Lung (tissue), 12 donors: ENCODE data around the gene SUSD2. TPM values are rescaled to one million over a fixed set of nuclear protein-coding genes. Genes with fewer than 3 reads are reported as not detected.
A peak's percentile ranks its signal among the peaks of the same experiment; 100 is the strongest.

Source experiments
- ATAC-seq: fragments of 200-7000 bp; cut with Tn5 transposase; one replicate; pipeline ENCODE4 v1.9.1; 2020; ENCODE audit warnings: moderate number of reproducible peaks; ENCODE audit not compliant: insufficient read depth, low FRiP score
- DNase-seq, 3 donors: peaks; one replicate each; pipeline ENCODE4 v3.0.0-alpha.2; 2013 to 2017
- H3K27ac ChIP-seq, 2 donors: one replicate each; pipeline ENCODE4 v1.5.1; 2013; ENCODE audit warnings: mild to moderate bottlenecking in 2 of 2, moderate library complexity in 2 of 2, control low read depth in 1 of 2, inconsistent platforms in 1 of 2, low read depth in 1 of 2, low read length in 1 of 2
- H3K27me3 ChIP-seq, 3 donors: one replicate each; pipeline ENCODE4 v1.5.1; 2013; ENCODE audit warnings: low read length in 2 of 3; ENCODE audit not compliant: control insufficient read depth in 3 of 3, insufficient read depth in 3 of 3
- H3K36me3 ChIP-seq, 4 donors: one replicate each; pipeline ENCODE4 v1.5.1; 2013; ENCODE audit warnings: low read length in 4 of 4, mild to moderate bottlenecking in 1 of 4, moderate library complexity in 1 of 4; ENCODE audit not compliant: control insufficient read depth in 4 of 4, insufficient read depth in 4 of 4
- H3K4me1 ChIP-seq, 5 donors: one replicate each; pipeline ENCODE4 v1.5.1; 2013; ENCODE audit warnings: low read length in 5 of 5, mild to moderate bottlenecking in 2 of 5, moderate library complexity in 1 of 5; ENCODE audit not compliant: control insufficient read depth in 5 of 5, insufficient read depth in 5 of 5
- H3K4me3 ChIP-seq: one replicate; pipeline ENCODE4 v1.5.1; 2013; ENCODE audit warnings: mild to moderate bottlenecking, control low read depth, moderate library complexity
- H3K9ac ChIP-seq, 2 donors: one replicate each; pipeline ENCODE4 v1.5.1; 2013; ENCODE audit warnings: low read length in 2 of 2, control low read depth in 1 of 2; ENCODE audit not compliant: insufficient read depth in 1 of 2
- H3K9me3 ChIP-seq, 4 donors: one replicate each; pipeline ENCODE4 v1.5.1; 2013; ENCODE audit warnings: low read length in 3 of 4, mild to moderate bottlenecking in 1 of 4, moderate library complexity in 1 of 4; ENCODE audit not compliant: control insufficient read depth in 4 of 4, insufficient read depth in 3 of 4
- WGBS, 2 donors: extraction: QIAGEN DNeasy Blood & Tissue Kit; methylation state at CpG; one replicate each; pipeline ENCODE4 v1.1.7; 2013; 5-methylcytosine and 5-hydroxymethylcytosine counted together
- polyA plus RNA-seq, 2 donors: library from polyadenylated mRNA; stranded (reverse); fragments of 200-250 nt; gene quantifications; one replicate each; pipeline ENCODE4 v1.2.1, GENCODE V29; 2013
- total RNA-seq, 2 donors: library from RNA; depleted of rRNA in 1 of 2; stranded (reverse); fragments of >200 nt in 1 of 2; gene quantifications; one replicate each; pipeline ENCODE4 v1.2.1, GENCODE V29; 2014 to 2021
- TF ChIP-seq, protein P1 (sequence below): IDR thresholded peaks from 2 replicates; pipeline ENCODE4 v1.5.1; 2012; ENCODE audit warnings: mild to moderate bottlenecking; ENCODE audit errors: control extremely low read depth, extremely low read depth
- donor health status: control.
- donor health status: control.
- donor health status: Bipolar disorder and iron deficiency.
- donor health status: healthy.
- donor health status: DM: yes; HTN: yes; CAD: no.

SUSD2 gene
- total and polyA plus RNA-seq, 4 donors = 15.9 to 192 (median 49.7) TPM

DNA sequence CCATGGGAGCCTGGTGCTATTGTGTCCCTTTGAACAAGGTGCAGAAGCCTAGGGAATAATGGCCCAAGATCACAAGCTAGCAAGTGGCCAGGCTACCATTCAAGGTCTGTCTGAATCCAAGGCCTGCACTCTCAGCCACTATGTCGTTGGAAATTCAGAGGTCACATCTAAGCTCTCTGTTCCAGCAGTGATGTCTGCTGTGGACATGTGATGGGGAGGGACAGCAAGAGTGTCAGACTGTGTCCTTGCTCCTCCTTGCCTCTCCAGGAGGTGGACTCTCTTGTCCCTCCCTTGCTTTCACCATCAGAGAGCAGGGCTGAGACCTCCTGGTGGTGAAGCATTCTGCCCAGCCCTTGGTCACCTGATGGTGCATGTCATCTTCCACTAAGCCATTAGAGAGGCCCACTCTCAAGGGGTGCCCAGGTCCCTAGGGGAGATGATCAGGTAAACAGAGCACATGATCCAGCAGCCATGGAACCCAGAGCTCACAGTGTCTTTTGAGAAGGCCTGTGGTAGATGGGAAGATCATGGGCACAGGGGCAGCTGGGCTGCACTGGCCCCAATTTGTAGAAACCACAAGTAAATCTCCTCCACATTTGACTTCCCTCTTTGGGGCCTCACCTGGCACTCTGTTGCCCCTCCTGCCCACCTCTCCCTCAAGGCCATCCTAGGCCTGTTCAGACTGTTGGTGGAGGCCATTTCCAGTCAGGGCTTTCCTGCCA lies 37.1 kb upstream of the SUSD2 start:
- Histone ChIP-seq H3K9ac (no peak overlapping the region), H3K9me3 (no peaks in the 10 kb centered on the region), H3K27me3 (no peaks in the 10 kb centered on the region), H3K4me3 (no peak overlapping the region), H3K27ac (peak overlapping the region; percentile 3 to 71), H3K4me1 (peaks cover 0 to 59% (median 48%) of the 10 kb centered on the region in 5 donors), H3K36me3 (peaks cover 0 to 14% (median 0%) of the 10 kb centered on the region in 4 donors)
- DNase-seq (no peak), ATAC-seq (no peak)
- WGBS, 2 donors = 69 to 95% methylated on average over 1 of the region's 1 CpG
- TF ChIP-seq, protein P1, sequence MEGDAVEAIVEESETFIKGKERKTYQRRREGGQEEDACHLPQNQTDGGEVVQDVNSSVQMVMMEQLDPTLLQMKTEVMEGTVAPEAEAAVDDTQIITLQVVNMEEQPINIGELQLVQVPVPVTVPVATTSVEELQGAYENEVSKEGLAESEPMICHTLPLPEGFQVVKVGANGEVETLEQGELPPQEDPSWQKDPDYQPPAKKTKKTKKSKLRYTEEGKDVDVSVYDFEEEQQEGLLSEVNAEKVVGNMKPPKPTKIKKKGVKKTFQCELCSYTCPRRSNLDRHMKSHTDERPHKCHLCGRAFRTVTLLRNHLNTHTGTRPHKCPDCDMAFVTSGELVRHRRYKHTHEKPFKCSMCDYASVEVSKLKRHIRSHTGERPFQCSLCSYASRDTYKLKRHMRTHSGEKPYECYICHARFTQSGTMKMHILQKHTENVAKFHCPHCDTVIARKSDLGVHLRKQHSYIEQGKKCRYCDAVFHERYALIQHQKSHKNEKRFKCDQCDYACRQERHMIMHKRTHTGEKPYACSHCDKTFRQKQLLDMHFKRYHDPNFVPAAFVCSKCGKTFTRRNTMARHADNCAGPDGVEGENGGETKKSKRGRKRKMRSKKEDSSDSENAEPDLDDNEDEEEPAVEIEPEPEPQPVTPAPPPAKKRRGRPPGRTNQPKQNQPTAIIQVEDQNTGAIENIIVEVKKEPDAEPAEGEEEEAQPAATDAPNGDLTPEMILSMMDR = no peak

- TF ChIP-seq, protein P1 = no peak
- DNase-seq (no peak), ATAC-seq (no peak)
- no peak overlapping the region for H3K4me3 ChIP-seq
- peaks cover 0 to 59% (median 50%) of the 10 kb centered on the region in 5 donors for H3K4me1 ChIP-seq
- H3K9me3 ChIP-seq = no peaks in the 10 kb centered on the region
- no peaks in the 10 kb centered on the region for H3K27me3 ChIP-seq
- no peak overlapping the region for H3K9ac ChIP-seq
- H3K27ac ChIP-seq = peak overlapping the region; percentile 3 to 62
- H3K36me3 ChIP-seq = peaks cover 0 to 11% (median 0%) of the 10 kb centered on the region in 4 donors
- WGBS, 2 donors = 50 to 64% methylated on average over 2 of the region's 2 CpGs
Observed at GRCh38 chr22:24144778-24145085, 36.6 kb upstream of the SUSD2 start.

DNA sequence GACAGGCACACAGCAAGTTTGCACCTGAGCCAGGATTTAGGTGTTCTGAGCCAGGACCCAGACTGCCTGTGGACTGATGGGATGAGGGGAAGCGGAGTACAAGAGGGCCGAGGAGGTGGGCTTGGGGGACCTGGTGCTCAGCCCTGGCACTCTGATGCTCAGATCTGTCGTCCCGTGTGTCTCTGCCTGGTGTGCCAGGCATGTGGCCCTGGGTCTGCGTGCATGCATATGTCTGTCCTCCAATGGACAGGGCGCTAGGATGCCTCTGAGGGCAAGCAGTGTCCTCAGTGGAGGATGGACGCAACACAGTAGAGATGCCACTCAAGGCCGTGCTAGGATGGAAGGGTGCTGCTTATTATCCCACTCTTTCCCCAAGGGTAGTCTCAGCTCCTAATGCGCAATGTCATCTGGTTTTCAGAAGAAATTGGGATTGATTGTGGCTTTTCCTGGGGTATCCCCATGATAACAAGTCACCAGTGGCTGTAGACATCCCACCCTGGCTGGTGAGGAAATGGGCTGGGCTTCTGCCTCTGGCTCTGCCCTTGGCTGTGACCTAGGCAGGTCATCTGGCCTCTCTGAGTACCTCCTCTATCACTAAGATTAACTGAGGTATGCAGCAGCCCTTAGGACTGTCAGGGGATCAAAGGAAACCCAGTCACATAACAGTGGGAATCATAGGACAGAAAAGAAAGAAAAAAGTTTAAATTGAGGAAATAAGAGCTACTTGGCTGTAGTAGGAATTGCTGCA lies 35.7 kb upstream of the SUSD2 start:
- peak overlapping the region; percentile 45 to 69 for H3K27ac ChIP-seq
- ATAC-seq = peak; percentile 28
- TF ChIP-seq, protein P1 = no peak
- H3K27me3 ChIP-seq = no peaks in the 10 kb centered on the region
- H3K9me3 ChIP-seq = no peaks in the 10 kb centered on the region
- H3K4me1 ChIP-seq = peaks cover 0 to 57% (median 50%) of the 10 kb centered on the region in 5 donors
- peak overlapping the region in 1 of 2 donors; percentile 59 for H3K9ac ChIP-seq
- no peak for DNase-seq
- WGBS, 2 donors = 78 to 86% methylated on average over 9 of the region's 9 CpGs
- H3K4me3 ChIP-seq = no peak overlapping the region
- peaks cover 0 to 8% (median 0%) of the 10 kb centered on the region in 4 donors for H3K36me3 ChIP-seq
